DOHH2 (cell line): ENCODE data around the gene XPOT.

Experiments
- CTCF ChIP-seq: fragments of 200-600 bp; sonication (generic); IDR thresholded peaks from one replicate; pipeline ENCODE4 v1.5.1; 2014; ENCODE audit warnings: antibody characterized with exemption, mild to moderate bottlenecking, low read depth, low read length; ENCODE audit not compliant: poor library complexity, severe bottlenecking
- EZH2phosphoT487 ChIP-seq: fragments of 200-600 bp; sonication (generic); IDR thresholded peaks from 2 replicates; pipeline ENCODE4 v1.6.1; 2017; ENCODE audit warnings: borderline replicate concordance, mild to moderate bottlenecking, antibody characterized with exemption, low read length, moderate library complexity, mixed read lengths

- TF ChIP-seq CTCF: no peak
- no peak for TF ChIP-seq EZH2phosphoT487
Observed at GRCh38 chr12:64466178-64466577, 62.0 kb downstream of the XPOT start.
